ENCODE measurements around the gene RAPSN. TPM values are rescaled to one million over a fixed set of nuclear protein-coding genes. Genes with fewer than 3 reads are reported as not detected.

Gene RAPSN
- polyA plus RNA-seq, 1 donor (not counting 4 experiments of a cell fraction or from before 2014, with no cell fraction given), result 0.28 TPM

DNA sequence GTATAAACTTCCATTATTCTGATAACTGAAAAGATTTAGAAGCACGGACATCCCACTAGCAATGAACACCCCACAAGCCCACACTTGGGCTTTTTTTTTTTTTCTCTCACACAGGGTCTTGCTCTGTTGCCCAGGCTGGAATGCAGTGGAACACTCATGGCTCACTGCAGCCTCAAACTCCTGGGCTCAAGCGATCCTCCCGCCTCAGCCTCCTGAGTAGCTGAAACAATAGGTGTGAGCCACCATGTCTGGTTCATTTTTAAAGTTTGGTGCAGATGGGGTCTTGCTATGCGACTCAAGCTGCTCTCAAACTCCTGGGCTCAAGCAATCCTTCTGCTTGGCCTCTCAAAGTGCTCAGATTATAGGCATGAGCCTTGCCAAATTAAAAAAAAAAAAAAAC, 3.1 kb downstream of the RAPSN start:
- no peaks in the 10 kb centered on the region for H3K9me1 ChIP-seq (ENCODE audit: control insufficient read depth, extremely low read depth, insufficient read depth, low read length)
- dilution Hi-C loops (cut with MboI; ENCODE audit: extremely low pct_ligation_motif_present, low sequenced_read_pairs), result no loop called here
- no peak for DNase-seq (ENCODE audit: low read depth, low spot score)
- H3K4me2 ChIP-seq (ENCODE audit: control insufficient read depth, extremely low read depth, insufficient read depth, low read depth, low read length), result no peak overlapping the region
- H3K9me3 ChIP-seq (ENCODE audit: control insufficient read depth, low read depth, low read length), result no peaks in the 10 kb centered on the region
- peaks cover 0 to 8% of the 10 kb centered on the region in 2 experiments for H3K36me3 ChIP-seq (ENCODE audit: control insufficient read depth in 2 of 2, extremely low read depth in 1 of 2, insufficient read depth in 2 of 2, low read length in 2 of 2)
- H3K27me3 ChIP-seq (ENCODE audit: control insufficient read depth, extremely low read depth, insufficient read depth, low read length), result no peaks in the 10 kb centered on the region
- H3K9ac ChIP-seq (ENCODE audit: control insufficient read depth, extremely low read depth, insufficient read depth, low read length), result no peak overlapping the region
- TF ChIP-seq, protein P1, sequence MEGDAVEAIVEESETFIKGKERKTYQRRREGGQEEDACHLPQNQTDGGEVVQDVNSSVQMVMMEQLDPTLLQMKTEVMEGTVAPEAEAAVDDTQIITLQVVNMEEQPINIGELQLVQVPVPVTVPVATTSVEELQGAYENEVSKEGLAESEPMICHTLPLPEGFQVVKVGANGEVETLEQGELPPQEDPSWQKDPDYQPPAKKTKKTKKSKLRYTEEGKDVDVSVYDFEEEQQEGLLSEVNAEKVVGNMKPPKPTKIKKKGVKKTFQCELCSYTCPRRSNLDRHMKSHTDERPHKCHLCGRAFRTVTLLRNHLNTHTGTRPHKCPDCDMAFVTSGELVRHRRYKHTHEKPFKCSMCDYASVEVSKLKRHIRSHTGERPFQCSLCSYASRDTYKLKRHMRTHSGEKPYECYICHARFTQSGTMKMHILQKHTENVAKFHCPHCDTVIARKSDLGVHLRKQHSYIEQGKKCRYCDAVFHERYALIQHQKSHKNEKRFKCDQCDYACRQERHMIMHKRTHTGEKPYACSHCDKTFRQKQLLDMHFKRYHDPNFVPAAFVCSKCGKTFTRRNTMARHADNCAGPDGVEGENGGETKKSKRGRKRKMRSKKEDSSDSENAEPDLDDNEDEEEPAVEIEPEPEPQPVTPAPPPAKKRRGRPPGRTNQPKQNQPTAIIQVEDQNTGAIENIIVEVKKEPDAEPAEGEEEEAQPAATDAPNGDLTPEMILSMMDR (optimal IDR thresholded peaks at IDR 0.05 in 1 of 3, IDR thresholded peaks at IDR 0.05 in 1 of 3, conservative IDR thresholded peaks at IDR 0.05 in 1 of 3; ENCODE audit: extremely low read depth in 1 of 3, insufficient read depth in 2 of 3, low read length in 3 of 3), result no peak
- TF ChIP-seq EZH2 (IDR thresholded peaks at IDR 0.05; ENCODE audit: low read length), result no peak
- no peaks in the 10 kb centered on the region for H4K20me1 ChIP-seq (ENCODE audit: control insufficient read depth, extremely low read depth, insufficient read depth, low read length)
- no peaks in the 10 kb centered on the region for H3K79me2 ChIP-seq (ENCODE audit: control insufficient read depth, insufficient read depth, low read length)
- FAIRE-seq, result no peak
- no peak overlapping the region for H2AFZ ChIP-seq (ENCODE audit: control insufficient read depth, low read length)
- no peaks in the 10 kb centered on the region for H3K4me1 ChIP-seq (ENCODE audit: control insufficient read depth, extremely low read depth, insufficient read depth, low read length)
- H3K4me3 ChIP-seq (ENCODE audit: control insufficient read depth in 2 of 3, extremely low read depth in 1 of 3, insufficient read depth in 2 of 3, low read depth in 1 of 3, low read length in 3 of 3), result no peak overlapping the region
- no peak overlapping the region for H3K27ac ChIP-seq (ENCODE audit: control insufficient read depth, insufficient read depth, low read length)

DNA sequence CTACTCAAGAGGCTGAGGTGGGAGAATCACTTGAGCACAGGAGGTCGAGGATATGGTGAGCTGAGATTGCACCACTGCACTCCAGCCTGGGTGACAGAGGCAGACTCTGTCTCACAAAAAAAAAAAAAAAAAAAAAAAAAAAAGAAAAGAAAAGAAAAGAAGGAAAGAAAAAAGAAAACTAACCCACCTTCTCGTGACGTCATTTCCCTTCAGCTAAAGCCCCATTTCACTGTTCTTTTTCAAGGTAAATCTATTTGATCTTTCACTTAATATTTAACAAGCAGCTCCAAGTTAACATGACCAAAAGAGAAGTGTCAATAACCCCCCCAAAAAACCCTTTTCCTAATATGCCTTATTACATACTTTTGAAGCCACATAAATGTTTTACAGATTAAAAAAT, 5.1 kb downstream of the RAPSN start:
- Histone ChIP-seq H3K27me3 (ENCODE audit: control insufficient read depth, extremely low read depth, insufficient read depth, low read length) (no peaks in the 10 kb centered on the region), H2AFZ (ENCODE audit: control insufficient read depth, low read length) (no peak overlapping the region)
- no peak for FAIRE-seq

More for the DNA sequence above, 5.1 kb downstream of the RAPSN start:
- Histone ChIP-seq H3K9me3 (ENCODE audit: control insufficient read depth, low read depth, low read length) (no peaks in the 10 kb centered on the region), H3K4me1 (ENCODE audit: control insufficient read depth, extremely low read depth, insufficient read depth, low read length) (no peaks in the 10 kb centered on the region), H3K79me2 (ENCODE audit: control insufficient read depth, insufficient read depth, low read length) (no peaks in the 10 kb centered on the region), H3K36me3 (ENCODE audit: control insufficient read depth in 2 of 2, extremely low read depth in 1 of 2, insufficient read depth in 2 of 2, low read length in 2 of 2) (peaks cover 0 to 8% of the 10 kb centered on the region in 2 experiments), H3K4me3 (ENCODE audit: control insufficient read depth in 2 of 3, extremely low read depth in 1 of 3, insufficient read depth in 2 of 3, low read depth in 1 of 3, low read length in 3 of 3) (no peak overlapping the region), H3K4me2 (ENCODE audit: control insufficient read depth, extremely low read depth, insufficient read depth, low read depth, low read length) (no peak overlapping the region), H4K20me1 (ENCODE audit: control insufficient read depth, extremely low read depth, insufficient read depth, low read length) (no peaks in the 10 kb centered on the region), H3K9me1 (ENCODE audit: control insufficient read depth, extremely low read depth, insufficient read depth, low read length) (no peaks in the 10 kb centered on the region), H3K9ac (ENCODE audit: control insufficient read depth, extremely low read depth, insufficient read depth, low read length) (no peak overlapping the region), H3K27ac (ENCODE audit: control insufficient read depth, insufficient read depth, low read length) (no peak overlapping the region)
- DNase-seq (ENCODE audit: low read depth, low spot score), result no peak
- dilution Hi-C loops (cut with MboI; ENCODE audit: extremely low pct_ligation_motif_present, low sequenced_read_pairs), result no loop called here
- TF ChIP-seq EZH2 (IDR thresholded peaks at IDR 0.05; ENCODE audit: low read length), result no peak
- TF ChIP-seq, protein P1 (optimal IDR thresholded peaks at IDR 0.05 in 1 of 3, IDR thresholded peaks at IDR 0.05 in 1 of 3, conservative IDR thresholded peaks at IDR 0.05 in 1 of 3; ENCODE audit: extremely low read depth in 1 of 3, insufficient read depth in 2 of 3, low read length in 3 of 3), result no peak

Measured in keratinocyte (primary cell).